ENCODE results near the gene AKIRIN2.

Gene AKIRIN2

DNA sequence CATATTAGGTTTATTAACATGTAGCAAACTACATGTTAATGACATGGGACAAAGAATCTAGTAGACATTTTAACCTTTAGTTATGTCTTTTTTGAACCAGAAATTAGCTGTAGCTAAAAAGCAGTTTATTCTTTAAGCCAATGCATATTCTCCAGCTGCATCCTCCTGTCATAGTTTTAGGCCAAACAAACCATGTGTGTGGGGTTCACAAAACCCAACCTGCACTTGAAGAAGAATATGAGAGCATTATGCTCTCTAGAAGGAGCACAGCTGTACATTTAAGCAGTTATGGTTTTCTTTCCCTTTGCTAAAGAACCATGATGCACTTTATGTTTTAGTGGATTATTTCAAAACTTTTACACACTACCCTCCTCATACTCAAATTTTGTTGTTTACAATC lies 46.2 kb downstream of the AKIRIN2 start:
- DNase-seq (ENCODE audit: low read depth in 2 of 2), result no peak

GRCh38 chr6:87654875-87655454 lies 47.1 kb downstream of the AKIRIN2 start:
- DNase-seq (ENCODE audit: low read depth in 2 of 2), result no peak

DNA sequence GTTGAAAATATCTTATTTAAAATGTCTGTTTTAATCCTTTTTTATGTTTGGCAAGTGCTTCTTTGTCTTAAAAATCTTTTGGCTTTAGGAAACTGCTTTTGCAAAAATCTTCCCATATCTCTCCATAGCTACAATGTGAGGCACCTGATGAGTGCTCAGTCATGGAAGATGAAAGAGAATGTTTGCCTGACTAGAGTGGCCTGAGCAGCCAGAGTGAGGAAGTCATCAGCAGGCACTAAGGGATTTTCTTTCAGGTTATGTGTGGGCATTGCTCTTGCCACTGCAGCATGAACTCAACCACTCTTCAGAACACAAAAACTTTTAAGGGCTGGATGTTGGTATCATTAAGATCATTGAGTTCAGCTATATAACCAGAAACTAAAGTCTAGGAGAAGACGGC lies 47.9 kb downstream of the AKIRIN2 start:
- no peak for DNase-seq (ENCODE audit: low read depth in 2 of 2)

GRCh38 chr6:87653074-87653962 lies 48.7 kb downstream of the AKIRIN2 start:
- DNase-seq (ENCODE audit: low read depth in 2 of 2), result no peak

DNA sequence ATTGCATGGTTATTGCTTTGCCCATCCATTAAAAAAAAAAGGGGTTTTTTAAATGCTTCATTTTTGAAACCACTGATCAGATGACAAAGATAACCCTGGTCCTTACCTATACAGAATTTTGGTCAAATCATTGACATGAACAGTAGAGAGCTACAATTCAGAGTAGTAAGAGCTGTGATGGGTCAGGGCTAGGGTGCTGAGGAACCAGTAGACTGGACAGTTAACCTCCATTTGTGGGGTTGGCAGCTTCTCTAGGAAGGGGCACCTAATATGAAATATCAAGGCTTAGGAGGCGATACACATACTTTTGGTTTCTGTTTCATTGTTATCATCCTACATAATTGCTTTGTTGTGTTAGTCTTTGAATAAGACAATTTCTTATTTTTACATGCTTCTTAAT lies 57.0 kb downstream of the AKIRIN2 start:
- DNase-seq (ENCODE audit: low read depth in 2 of 2), result no peak

GRCh38 chr6:87641065-87641692 lies 60.9 kb downstream of the AKIRIN2 start:
- DNase-seq (ENCODE audit: low read depth in 2 of 2), result no peak

DNA sequence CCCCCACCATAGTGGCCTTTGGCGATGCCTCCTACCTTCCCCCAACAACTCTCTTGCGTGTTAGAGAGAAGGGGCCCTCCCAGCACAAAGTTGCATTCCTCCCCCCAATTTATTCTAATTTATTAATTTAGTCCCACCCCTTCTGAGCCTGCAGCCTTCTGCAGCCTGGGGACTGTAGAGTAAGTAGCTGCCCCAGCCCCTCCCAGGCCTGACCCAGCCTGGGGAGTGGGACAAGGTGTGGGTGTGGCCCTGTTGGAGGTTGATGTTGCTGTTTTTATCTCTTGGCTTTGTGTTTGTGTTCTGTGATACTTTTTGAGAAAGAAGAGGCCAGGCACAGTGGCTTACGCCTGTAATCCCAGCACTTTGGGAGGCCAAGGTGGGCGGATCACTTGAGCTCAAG lies 62.7 kb downstream of the AKIRIN2 start:
- DNase-seq (ENCODE audit: low read depth in 2 of 2), result no peak

DNA sequence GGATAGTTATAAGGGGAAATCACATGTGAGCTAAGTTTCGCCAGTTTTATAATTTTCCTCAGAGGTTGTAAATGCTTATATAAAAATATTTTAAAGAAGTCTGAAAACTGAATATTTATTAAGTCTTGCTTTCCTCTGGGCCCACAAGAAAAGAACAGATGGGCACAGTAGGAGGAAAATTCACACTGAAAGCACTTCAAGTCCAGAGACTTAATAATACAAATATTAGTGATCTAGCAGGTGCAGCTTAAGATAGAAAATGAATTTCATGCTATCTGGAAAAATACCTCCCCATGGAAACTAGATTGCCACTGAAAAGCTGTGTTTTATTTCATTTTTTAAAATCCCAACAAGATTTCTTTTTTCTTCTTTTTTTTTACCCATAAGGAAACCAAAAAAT lies 64.9 kb downstream of the AKIRIN2 start:
- DNase-seq (ENCODE audit: low read depth in 2 of 2), result no peak

DNA sequence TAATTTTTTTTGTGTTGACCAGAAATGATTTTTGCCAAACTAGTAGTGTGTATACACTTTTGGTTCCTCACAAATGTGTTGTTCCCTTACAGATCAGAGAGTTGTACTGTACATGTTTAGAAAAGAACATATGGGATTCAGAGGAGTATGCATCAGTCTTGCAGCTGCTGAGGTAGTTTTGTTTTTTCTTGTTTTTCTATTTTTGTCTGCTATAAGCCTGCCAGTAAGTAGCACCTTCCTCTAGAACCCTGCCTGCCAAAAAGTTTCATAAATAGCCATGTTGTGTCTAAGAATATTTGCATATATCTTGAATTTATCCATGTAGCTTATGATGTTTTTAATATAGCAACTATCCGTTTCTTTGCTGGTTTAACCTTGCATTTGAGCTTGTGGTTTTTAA lies 65.7 kb downstream of the AKIRIN2 start:
- DNase-seq (ENCODE audit: low read depth in 2 of 2), result no peak

DNA sequence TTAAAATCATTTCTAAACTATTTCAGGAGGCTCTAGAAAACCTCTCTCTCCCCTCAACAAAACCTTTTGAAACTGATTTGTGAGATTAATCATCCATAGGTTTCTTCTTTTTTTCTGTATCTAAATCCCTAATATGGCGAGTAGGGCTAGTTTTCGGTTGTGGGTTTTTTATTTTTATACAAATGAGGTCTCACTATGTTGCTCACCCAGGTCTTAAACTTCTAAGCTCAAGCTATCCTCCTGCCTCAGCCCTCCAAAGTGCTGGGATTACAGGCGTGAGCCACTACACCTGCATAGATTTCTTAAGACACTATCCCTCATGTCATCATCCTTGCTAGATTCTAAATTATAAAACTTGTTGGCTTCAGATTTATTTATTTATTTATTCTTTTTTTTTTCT lies 68.2 kb downstream of the AKIRIN2 start:
- no peak for DNase-seq (ENCODE audit: low read depth in 2 of 2)

GRCh38 chr6:87630746-87631145 lies 71.3 kb downstream of the AKIRIN2 start:
- DNase-seq (ENCODE audit: low read depth in 2 of 2), result no peak

DNA sequence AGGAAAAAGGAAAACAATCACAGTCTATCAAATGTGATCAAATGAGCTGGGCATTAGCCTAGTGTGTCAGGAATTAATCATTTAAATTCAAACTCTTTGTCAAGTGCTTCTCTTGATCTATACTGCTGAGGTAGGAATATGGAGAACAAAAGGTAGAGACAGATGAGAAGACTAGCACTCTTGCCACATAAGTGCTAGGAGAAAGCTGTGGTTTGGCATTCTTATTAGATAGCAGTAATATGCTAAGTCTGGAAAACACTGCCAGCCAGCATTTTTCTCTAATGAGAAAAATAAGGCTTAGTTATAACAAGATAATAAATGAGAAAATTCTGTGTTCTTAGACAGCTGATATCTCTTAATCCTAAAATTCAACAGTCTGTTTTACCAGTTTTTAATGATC lies 73.2 kb downstream of the AKIRIN2 start:
- no peak for DNase-seq (ENCODE audit: low read depth in 2 of 2)

- no peak for DNase-seq (ENCODE audit: low read depth in 2 of 2)
Measured at GRCh38 chr6:87628424-87628823, 73.6 kb downstream of the AKIRIN2 start.

All from stimulated activated CD8-positive, alpha-beta memory T cell treated with anti-CD3 and anti-CD28 coated beads, Interleukin-7, amount 100 ng/mL, for 4 hours (primary cell).